Umbilical cord (tissue), 2 donors: ENCODE data around the gene SHTN1. TPM values are rescaled to one million over a fixed set of nuclear protein-coding genes. Genes with fewer than 3 reads are reported as not detected.
A peak's percentile ranks its signal among the peaks of the same experiment; 100 is the strongest.

ENCODE experiments used
- DNase-seq: peaks from one replicate; pipeline ENCODE4 v3.0.0-alpha.2; 2015; ENCODE audit warnings: low spot score
- total RNA-seq: library from RNA; depleted of rRNA; stranded (reverse); fragments of >200 nt; gene quantifications from one replicate; pipeline ENCODE4 v1.2.3, GENCODE V29; 2014; ENCODE audit warnings: low replicate concordance; ENCODE audit not compliant: insufficient read depth

Gene SHTN1
- total RNA-seq, 1 donor from 2014 or later, result 1.4 TPM

DNA sequence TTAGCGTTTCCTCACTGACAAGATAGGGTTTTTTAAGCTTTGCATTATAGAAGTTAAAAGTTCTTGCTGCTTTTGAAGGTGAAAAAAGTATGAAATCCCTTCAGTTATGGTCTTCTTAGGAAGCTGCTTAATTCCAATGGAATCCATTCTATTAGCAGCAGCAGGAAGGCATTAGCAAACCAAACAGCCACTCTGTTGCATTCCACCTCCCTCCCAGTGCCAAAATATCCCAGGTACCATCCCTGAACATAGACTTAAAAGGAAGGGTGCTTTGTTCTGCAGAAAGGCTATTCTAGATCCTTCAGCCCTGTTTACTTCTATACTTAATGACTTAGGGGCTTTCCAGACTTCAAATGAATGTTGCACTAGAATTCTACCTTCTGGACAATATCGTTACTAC is 131.9 kb downstream of the SHTN1 start:
- no peak for DNase-seq

DNA sequence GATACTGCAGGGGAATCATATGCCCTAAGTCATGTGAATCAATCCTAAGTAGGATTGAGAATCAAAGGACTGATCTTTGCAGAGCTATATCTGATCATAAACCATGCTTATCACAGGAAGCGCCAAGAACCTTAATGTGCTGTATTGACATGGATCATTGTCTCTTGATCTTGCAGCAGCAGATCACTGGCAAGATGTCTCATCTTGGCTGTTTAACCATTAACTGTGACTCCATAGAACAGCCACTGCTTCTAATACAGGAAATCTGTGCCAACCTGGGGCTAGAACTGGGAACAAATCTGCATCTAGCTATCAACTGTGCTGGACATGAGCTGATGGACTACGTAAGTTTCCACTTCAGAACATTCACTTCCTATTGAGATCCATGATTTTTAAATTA is 134.0 kb downstream of the SHTN1 start:
- no peak for DNase-seq

DNA sequence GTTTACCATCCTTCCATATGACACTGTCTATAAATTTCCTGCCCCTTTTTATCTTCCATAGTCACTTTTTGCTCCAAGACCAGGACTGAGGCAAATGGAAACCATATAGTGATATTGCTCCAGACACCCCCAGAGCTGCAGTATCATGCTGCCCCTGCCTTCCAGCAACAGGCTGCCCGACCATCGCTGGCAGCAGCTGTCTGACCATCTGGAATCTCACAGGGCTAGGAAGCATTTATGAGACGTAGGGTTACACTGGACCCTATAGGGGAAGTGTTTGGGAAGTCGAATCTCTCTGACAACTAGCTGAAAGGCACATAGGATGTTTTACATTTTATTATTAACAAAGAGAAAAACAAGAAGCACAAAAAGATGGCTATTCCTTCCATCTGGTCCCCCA is 136.3 kb downstream of the SHTN1 start:
- no peak for DNase-seq

DNA sequence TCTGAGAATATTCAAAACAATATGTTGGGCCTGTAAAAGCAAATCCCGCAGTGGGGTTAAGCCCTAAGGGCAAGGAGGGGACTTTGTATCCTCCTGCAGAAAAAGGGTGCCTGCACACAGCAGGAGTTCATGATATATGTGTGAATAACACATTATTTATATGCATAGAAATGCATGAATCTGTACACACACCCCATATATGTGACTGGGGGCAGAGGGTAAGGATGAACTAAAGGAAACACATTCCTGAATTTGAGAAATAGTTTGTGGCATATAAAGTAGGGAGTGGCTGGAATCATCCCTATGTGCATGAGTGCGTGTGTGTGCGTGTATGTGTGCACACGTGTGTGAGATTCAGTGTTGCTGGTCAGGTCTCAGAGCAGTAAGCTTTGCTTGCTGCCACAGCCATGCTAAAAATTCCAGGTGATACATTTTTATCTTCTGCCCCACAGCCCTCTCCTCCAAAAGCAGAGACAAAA is 136.8 kb downstream of the SHTN1 start:
- DNase-seq, result no peak

DNA sequence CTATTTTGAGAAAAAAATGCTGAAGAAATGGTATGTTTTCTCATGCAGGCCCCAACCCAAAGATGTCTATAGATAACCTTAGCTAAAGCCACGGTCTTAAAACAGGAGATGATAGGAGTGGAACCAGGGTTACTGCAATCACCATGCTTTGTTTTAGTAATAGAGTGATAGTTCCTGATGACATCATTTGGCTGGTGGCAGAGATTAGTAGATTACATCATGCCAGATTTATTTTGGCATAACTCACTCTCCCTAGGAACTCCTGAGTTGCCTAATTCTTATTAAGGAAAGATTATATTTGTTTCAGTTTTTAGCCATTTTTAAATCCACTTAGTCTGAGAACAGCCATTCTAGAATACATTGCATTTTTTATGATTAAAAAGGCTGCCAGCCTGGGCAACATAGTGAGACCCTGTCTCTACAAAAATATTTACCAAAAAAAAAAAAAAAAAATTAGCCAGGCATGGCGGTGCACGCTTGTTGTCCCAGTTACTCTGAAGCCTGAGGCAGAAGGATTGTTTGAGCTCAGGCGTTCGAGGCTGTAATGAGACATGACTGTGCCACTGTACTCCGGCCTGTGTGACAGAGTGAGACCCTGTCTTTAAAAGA is 137.9 kb downstream of the SHTN1 start:
- DNase-seq, result no peak

DNA sequence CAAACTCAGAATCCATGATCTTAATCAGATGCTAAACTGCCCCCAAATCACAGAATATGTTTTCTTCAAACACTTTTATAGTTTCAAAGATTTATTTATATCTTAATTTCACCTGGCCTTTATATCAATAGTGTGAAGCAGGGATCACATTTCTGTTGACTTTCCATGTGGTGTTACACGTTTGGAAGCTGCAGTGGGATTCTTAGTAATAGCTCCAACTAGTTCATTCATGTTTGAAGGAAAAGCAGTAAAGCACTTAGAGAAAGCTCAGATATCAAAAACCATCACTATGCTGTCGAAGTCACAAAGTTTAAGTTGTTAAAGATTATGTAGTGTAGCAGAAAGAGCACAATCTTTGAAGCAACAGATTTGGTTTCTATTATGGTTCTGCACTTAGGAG is 138.9 kb downstream of the SHTN1 start:
- DNase-seq, result no peak

DNA sequence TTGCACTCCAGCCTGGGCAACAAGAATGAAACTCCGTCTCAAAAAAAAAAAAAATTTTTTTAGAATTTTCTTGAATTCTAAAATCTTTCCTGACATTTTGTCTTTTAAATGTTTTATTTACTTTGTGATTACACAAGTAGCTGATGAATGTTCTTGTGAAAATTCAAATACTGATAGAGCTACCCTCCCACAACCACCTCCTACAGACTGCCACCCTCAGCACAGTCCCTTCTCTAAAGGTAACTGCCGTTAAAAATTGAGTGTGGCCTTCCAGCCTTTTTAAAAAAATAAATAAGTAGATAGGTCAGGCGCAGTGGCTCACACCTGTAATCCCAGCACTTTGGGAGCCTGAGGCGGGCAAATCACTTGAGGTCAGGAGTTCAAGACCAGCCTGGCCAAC is 140.6 kb downstream of the SHTN1 start:
- DNase-seq, result no peak

DNA sequence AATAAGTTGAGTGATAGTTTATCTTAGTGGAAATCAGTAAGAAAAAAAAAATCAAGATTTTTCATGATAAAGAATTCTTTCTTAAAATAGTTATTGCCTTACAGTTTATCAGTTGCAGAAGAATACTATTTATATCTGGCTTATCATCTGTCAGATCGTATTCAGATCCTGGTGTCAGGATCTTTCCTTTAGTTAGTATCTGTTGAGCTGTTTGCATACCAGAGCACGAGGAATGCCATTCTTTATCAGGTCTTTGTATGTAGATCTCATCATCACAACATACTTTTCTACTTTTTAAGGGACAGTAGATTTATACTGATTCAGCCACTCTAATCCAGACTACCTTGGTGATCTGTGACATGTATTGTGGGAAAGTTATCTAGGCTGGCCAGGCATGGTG is 143.2 kb downstream of the SHTN1 start:
- no peak for DNase-seq

DNA sequence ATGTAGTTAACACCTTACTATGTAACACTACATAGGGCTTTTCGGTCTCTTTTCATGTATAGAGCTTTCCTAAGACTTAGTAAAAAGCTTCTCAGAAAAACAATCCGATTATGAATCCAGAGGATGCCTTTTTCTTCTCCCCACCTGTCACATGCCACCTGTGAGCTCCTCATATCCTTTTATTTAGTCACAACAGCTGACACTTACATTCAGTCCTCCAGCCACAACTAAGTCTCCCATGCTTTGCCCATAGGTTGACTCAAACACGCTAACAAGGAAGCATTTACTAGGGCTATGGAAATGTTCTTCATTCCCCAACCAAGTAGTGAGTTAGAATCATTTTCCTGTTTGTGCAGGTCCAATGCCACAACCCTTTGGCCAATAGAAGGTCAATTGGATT is 147.8 kb downstream of the SHTN1 start:
- DNase-seq, result no peak

DNA sequence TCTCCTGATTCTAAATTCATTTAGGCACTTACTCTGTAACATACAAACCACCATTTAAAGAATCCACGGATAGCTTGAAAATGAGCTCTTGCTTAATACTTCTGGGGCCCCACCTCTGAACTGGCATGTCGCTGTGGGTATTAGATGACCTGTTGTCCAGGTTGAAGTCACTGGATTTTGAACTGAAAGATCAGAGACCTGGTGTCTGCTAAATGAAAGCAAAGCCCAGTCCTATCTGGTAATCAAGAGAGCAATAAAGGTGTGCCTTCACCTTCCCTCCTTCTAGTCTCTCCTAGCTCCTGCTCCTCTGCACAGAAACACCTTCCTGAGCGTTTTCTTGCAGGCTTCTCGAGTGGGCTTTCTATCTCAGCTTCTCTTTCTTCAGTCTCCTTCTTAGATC is 151.3 kb downstream of the SHTN1 start:
- DNase-seq, result no peak

DNA sequence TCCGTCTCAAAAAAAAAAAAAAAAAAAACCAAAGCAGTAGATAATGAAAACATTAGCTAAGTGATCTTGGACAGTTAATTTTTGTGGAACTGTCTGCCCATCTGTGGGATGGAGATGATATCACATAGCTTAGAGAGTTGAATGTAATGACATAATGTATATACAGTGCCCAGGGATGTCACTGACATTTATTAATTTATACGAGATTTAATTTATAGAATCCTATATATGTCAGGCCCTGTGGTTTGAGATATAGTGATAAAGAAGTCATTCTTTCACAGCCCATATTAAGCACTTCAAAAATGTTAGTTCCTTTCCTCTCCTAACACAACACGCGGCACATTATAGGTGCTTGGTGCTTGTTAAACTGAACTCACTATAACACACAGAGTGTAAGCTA is 151.7 kb downstream of the SHTN1 start:
- no peak for DNase-seq

DNA sequence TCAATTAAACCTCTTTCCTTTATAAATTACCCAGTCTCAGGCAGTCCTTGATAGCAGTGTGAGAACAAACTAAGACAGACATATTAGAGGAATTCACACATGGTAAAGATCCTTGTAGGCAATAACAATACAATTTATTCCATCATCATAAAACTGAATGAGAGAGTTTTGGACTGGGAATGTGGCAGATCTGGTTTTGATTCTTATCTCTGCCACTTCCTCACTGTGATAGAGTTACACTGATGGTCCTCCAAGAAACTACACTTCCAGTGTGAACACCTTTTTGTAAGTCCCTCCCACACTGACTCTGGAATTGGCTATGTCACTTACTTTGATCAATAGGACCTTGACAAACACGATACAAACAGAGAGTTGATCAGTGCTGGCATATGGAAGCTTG is 152.7 kb downstream of the SHTN1 start:
- DNase-seq, result no peak

DNA sequence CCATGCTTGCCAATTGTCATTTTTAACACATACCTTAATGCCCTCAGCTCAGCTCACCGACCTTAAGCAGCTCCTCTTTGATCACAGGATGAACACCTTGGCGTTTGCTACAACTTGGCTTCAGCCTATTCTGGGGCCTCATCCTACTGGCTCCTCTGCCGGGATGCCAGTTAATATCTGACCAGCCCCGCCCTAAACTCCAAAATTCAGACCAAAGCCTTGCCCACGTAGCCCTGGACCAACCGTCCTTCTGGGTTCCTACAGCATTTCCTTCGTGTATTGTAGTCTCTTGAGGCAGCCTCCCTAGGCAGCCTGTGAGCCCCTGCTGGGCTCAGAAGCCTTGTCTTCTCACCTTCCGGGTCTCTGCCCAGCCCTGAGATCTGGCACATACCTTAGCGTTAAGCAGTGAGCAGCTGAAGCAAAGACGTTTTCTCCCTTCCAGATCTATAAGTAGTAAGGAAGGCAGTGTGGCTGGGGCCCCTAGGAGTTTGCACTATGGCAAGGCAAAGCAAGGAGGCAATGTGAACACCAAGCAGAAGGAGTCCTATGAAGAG is 154.9 kb downstream of the SHTN1 start:
- DNase-seq, result no peak

DNA sequence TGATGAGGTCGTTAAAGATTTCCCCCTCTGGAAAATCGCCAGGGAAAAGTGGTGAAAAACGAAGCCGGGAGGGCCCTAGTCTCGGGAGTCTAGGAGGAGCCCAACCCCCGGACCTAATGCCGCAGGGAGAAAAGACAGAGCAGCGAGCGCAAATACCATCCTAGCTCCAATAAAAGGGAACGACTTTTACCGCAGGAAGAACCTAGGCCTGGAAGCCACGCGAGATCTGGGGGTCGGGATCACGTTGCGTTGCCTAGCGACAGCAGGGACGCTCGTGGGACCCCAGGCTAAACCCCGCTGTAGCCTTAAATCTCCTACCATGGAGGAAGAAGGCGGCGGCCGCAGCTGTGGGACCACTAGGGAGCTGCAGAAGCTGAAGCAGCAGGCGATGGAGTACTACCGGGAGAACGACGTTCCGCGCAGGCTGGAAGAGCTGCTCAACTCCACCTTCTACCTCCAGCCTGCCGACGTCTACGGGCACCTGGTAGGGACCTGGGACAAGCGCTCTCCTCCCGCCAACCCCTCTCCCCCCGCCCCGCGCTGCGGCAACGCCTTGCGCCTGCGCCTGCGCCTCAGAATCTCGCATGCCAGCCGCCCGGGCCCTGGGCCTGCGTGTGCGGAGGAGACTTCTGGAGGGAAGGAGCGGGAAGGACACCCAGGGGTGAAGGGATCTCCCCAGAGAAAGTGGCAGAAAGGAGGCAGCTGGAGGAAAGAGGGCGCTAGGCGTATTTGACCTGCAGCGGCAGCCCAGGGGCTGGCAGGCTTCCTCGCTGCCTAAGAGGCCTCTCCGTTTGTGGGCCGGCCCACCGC is 155.5 kb downstream of the SHTN1 start, which contains the start of gene ENO4:
Gene ENO4 (plus strand): TSS at position 252 of the 810 bp plus-strand sequence. CDS start 68 bp downstream, at position 320.
- DNase-seq, result peak; percentile 93

DNA sequence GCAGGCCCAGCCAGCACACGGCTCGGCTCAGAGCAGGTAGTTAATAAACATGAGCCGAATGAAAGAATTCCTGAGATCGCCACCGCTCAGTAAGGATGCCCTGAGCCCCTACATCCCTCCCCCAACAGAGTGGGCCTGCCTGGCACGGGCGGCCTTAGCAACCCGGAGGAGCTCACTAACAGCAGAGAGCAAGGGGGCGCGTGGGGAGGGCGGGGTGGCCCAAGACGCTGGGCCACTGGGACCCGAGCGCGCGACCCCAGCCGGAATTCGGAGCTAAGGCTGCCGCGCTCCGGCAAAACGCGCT is 156.1 kb downstream of the SHTN1 start:
- no peak for DNase-seq

DNA sequence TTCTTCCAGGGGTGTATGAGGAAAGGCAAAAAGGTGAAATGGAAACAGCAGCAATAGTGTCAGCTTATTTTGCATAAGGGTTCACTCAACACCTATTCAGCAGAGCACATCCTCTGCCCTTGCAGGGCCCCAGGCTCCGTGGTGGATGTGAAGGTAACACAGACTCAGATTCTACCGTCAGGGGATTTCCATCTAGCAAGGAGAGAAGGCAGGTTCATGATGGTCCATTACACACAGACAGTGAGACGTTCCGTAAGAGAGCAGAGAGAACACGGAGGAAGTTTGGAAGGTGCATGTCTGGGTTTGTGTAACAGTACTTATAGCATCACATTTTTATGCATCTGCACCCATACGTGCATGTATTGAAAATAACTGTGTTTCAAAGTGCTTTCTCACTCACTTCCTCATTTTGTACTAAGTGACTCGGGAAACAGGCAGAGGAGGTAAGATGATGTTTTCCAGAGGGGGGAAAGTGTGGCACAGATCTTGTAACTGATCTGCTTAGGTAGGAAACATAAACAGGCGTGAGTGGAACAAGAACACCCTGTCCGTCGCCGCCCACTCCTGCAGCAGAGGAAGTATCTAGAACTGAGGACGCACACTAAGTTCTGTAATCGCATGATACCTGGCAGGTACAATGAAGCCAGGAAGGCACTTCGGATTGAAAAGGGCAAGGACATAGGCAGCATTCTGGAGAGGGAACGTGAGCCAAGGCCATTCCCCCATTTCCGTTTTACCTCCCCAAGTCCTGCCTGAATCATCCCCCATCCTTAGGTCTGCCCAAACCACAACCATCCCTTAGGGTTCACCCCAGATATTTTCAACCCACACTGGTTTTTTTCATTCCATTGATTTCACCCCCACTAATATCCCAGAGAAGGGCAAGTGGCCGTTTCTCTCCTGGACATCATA is 156.7 kb downstream of the SHTN1 start:
- no peak for DNase-seq

DNA sequence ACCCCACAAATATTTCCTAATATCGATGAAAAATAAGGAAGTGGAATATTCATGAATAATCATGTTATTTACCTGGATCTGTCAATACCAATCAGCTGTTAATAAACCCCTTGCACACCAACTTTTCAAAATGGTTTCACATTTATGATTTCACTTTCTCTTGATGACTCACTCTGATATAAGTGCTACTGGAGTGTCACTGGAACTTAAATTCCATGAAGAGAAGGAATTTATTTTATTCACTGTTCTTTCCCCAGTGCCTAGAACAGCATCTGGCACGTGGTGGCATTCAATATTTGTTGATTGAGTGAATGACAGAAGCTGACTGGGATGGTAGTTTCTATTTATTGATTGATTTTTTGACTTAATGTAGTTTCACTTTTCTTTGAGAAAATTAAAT is 159.2 kb downstream of the SHTN1 start:
- no peak for DNase-seq

DNA sequence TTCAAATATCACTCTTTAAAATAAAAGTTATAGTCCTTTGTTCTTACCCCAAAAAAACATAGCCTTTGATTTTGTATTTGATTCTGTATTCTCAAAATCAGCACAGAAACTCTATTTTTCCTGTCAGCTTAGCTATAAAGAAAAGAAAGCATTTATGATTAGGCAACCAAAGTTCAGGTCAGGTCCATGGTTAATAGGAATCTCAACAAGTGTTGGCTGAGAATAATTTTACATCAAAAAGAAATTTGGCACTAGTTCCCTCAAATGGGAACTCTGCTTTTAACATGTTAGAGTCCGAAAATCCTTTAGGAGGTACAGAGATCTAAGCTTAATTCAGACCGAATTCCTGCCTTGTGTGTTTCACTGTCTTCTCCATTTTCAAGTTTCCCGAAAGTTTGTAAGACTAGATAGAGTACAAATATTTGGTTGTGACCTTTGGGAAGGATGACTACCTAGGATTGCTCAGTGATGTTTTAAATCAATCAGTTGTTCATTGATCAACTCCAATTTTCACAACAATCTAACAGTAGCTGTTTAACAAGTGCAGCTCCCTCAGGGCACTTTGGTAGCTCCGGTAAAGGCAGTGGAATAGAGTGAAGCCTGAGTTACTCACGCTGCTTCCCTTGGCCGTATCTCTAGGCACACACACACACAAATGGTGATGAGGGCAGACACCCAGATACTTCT is 164.5 kb downstream of the SHTN1 start:
- no peak for DNase-seq

DNA sequence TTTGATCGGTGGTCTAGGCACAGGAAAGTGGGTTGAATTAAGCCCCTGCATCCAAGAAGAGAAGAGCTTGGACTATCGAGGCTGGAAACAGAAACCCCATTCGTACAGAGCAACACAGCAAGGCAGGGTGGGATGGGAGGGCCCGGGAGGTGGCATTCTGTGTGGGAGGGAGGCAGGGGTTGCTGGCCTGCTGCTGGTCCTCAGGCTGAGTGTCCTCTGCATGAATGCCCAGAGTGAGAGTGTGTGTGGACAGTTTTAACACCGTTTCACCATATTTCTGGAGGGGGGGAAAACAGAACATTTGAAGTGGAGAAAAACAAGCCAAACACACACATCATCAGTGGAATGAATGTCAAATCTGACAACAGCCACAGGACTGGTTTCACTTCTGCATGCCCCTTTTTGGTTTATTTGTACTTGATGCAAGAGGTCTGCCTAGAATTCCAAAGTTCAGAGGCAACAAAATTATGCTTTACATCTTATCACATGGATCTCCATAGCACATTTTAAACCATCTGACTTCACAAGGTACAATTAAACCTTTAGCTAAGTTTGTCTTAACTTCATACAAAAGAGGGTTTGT is 166.8 kb downstream of the SHTN1 start:
- DNase-seq, result no peak

DNA sequence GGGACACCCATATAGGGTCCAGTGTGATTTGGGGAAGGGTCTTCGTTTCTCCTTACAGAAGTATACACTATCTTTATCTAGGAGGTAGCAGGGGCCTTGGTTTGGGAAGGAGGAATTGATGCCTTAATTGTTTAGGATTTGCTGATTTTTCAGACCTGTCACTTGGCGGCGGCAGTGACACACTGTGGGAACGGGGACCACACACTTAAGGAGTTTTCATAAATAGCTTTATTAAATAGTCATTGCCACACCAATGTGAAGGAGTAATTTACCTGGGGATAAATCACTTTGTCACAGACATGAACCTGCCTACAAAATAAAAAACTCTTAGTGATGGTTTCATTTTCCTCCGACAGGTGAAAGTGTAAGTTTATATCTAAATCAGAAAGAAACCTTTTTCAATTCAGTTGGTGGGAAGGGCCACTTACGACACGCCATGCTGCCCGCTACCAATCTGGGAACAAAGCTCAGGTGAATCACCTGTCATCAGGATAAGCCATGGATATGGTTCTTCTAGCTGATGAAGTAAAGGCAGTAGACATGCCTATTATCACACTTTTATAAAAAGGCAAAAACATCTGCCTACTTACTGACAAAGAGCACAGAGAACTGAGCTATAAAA is 168.0 kb downstream of the SHTN1 start:
- DNase-seq, result no peak

DNA sequence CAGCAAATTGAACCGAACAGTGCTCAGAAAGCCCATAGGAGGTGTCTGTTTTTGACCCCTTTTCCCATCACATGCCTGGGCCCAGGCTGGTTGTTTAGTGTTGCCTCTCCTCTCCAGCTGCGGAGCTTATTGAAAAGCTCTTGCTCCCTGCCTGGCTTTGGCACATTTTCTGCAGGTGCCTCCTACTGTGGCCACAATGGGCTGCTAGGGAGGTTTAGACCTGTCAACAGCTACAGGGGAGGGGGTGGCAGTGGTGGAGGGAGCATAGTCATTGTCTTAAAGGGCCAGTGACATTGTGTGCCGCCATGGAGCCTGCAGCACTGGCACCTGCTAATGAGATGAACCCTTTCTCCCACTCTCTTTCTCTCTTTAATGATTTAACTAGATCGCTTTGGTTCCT is 168.9 kb downstream of the SHTN1 start:
- DNase-seq, result no peak
